HepG2 (cell line): ENCODE results near the gene STX4. TPM values are rescaled to one million over a fixed set of nuclear protein-coding genes. Genes with fewer than 3 reads are reported as not detected.

ENCODE experiments used
- BCLAF1 ChIP-seq: fragments of 450-650 bp; IDR thresholded peaks from 2 replicates; pipeline ENCODE4 v1.6.1; 2017; ENCODE audit warnings: mild to moderate bottlenecking
- ELF4 ChIP-seq: sonication (generic); formaldehyde crosslinking; IDR thresholded peaks from 2 replicates; pipeline ENCODE4 v1.5.0; 2020; ENCODE audit warnings: missing genetic modification reagents, mild to moderate bottlenecking, moderate library complexity, borderline replicate concordance
- ESRRA ChIP-seq: sonication (generic); formaldehyde crosslinking; IDR thresholded peaks from 2 replicates; pipeline ENCODE4 v1.5.1; 2020; ENCODE audit warnings: mild to moderate bottlenecking, low read depth, missing genetic modification reagents
- FLYWCH1 ChIP-seq: sonication (generic); formaldehyde crosslinking; IDR thresholded peaks from 2 replicates; pipeline ENCODE4 v1.8.1; 2023; ENCODE audit warnings: mild to moderate bottlenecking, missing genetic modification reagents
- GABPA ChIP-seq, 2 experiments: IDR thresholded peaks; 2 replicates each; pipeline ENCODE4 v1.6.1; 2011 to 2016; ENCODE audit warnings: low read depth in 2 of 2, low read length in 1 of 2, missing biosample characterization in 1 of 2, missing genetic modification characterization in 1 of 2
- HNF4A ChIP-seq: sonication (generic); formaldehyde crosslinking; IDR thresholded peaks from 2 replicates; pipeline ENCODE4 v1.4.0; 2020; ENCODE audit warnings: missing genetic modification reagents
- HNF4G ChIP-seq, 2 experiments: sonication (generic) in 1 of 2; formaldehyde crosslinking in 1 of 2; IDR thresholded peaks; 2 replicates each; pipeline versions ENCODE4 v1.4.0 to v1.6.1; 2011 to 2020; ENCODE audit warnings: borderline replicate concordance in 2 of 2, low read depth in 2 of 2, mild to moderate bottlenecking in 2 of 2, low read length in 1 of 2, missing genetic modification reagents in 1 of 2, moderate library complexity in 1 of 2
- ZBTB26 ChIP-seq: IDR thresholded peaks from 2 replicates; pipeline ENCODE4 v1.6.1; 2016; ENCODE audit warnings: missing compliant biosample characterization, missing genetic modification reagents, borderline replicate concordance
- ZFP1 ChIP-seq: IDR thresholded peaks from 2 replicates; pipeline ENCODE4 v1.6.1; 2016
- ZHX2 ChIP-seq, 2 experiments: sonication (generic) in 1 of 2; formaldehyde crosslinking in 1 of 2; IDR thresholded peaks; 2 replicates each; pipeline versions ENCODE4 v1.6.1 to v1.9.0; 2014 to 2022; ENCODE audit warnings: antibody characterized with exemption in 1 of 2, borderline replicate concordance in 1 of 2, inconsistent platforms in 1 of 2, low read depth in 1 of 2, missing genetic modification reagents in 1 of 2
- ZNF18 ChIP-seq: sonication (generic); formaldehyde crosslinking; IDR thresholded peaks from 2 replicates; pipeline ENCODE4 v1.8.0; 2022; ENCODE audit warnings: mild to moderate bottlenecking, missing genetic modification reagents; ENCODE audit not compliant: insufficient replicate concordance
- ZNF460 ChIP-seq: sonication (generic); formaldehyde crosslinking; IDR thresholded peaks from 2 replicates; pipeline ENCODE4 v1.5.1; 2020; ENCODE audit warnings: missing genetic modification reagents, mild to moderate bottlenecking, borderline replicate concordance
- ZNF503 ChIP-seq: sonication (generic); formaldehyde crosslinking; IDR thresholded peaks from 2 replicates; pipeline ENCODE4 v1.4.0; 2020; ENCODE audit warnings: missing genetic modification reagents
- polyA plus RNA-seq, 8 experiments: library from polyadenylated mRNA; depleted of rRNA in 3 of 8; stranded (reverse) in 7 of 8; unstranded in 1 of 8; fragments of >200 nt; fragmentation: Illumina TruSeq in 4 of 8; extraction: Trizol in 4 of 8; gene quantifications; 2 replicates each; pipeline versions ENCODE4 v1.2.1 to v1.2.3, GENCODE V29; 2011 to 2016; ENCODE audit warnings: low read depth in 4 of 8, missing spikeins in 1 of 8, mixed read lengths in 1 of 8; ENCODE audit not compliant: insufficient read depth in 1 of 8
- total RNA-seq, 5 experiments: library from RNA; depleted of rRNA; stranded (reverse); fragments of >200 nt; fragmentation: Illumina TruSeq; extraction: Trizol; gene quantifications; 2 replicates each; pipeline ENCODE4 v1.2.3, GENCODE V29; 2016; ENCODE audit warnings: low read depth in 1 of 5

Gene STX4
- total and polyA plus RNA-seq, 2 of the 13 experiments (the other 11 are each of a cell fraction or from before 2014, with no cell fraction given) = 29.2 to 34.6 TPM

- TF ChIP-seq FLYWCH1 (CRISPR knock-in tag) = no peak
- no peak for TF ChIP-seq ZBTB26 (CRISPR knock-in tag)
- TF ChIP-seq ZNF18 (CRISPR knock-in tag) = no peak
- TF ChIP-seq ESRRA (CRISPR knock-in tag) = 0 out of 2 replicates have a peak, but pooled peaks have one; percentile 28
- TF ChIP-seq ZFP1 (CRISPR knock-in tag) = no peak
- TF ChIP-seq BCLAF1 = no peak
- TF ChIP-seq ZHX2 (IDR thresholded peaks at IDR 0.05; ENCODE audit: low read depth) = no peak
- TF ChIP-seq ZHX2 (CRISPR knock-in tag; IDR thresholded peaks at IDR 0.05; ENCODE audit: borderline replicate concordance) = no peak
- no peak for TF ChIP-seq ZNF460 (CRISPR knock-in tag)
- peak; percentile 40; the same call in 1 of the 2 replicates for TF ChIP-seq HNF4A (CRISPR knock-in tag)
- TF ChIP-seq ELF4 (CRISPR knock-in tag) = no peak
- no peak for TF ChIP-seq GABPA (IDR thresholded peaks at IDR 0.05; ENCODE audit: low read depth, low read length)
- TF ChIP-seq GABPA (CRISPR knock-in tag; IDR thresholded peaks at IDR 0.05; ENCODE audit: low read depth) = peak; percentile 32; the same call in 1 of the 2 replicates
- TF ChIP-seq HNF4G (IDR thresholded peaks at IDR 0.05; ENCODE audit: borderline replicate concordance, low read depth, low read length) = peak; percentile 31; the same call in 1 of the 2 replicates
- no peak for TF ChIP-seq HNF4G (CRISPR knock-in tag; IDR thresholded peaks at IDR 0.05; ENCODE audit: borderline replicate concordance, low read depth)
- no peak for TF ChIP-seq ZNF503 (CRISPR knock-in tag)
Observed at GRCh38 chr16:31043898-31044481, 10.6 kb downstream of the STX4 start (continued).
